NCI-H2196 (cell line): ENCODE data around the gene LYST.

Source experiments
- DNase-seq: peaks from one replicate; lab custom pipeline; 2025; ENCODE audit not compliant: unreplicated experiment; lab: John Stamatoyannopoulos, UW

Gene LYST

GRCh38 chr1:235613602-235614001 lies 253.1 kb downstream of the LYST start:
- no peak for DNase-seq

- DNase-seq = no peak
Measured at GRCh38 chr1:235612761-235613160, 253.9 kb downstream of the LYST start.
